ENCODE results near the gene IGFBP4.

Gene IGFBP4

DNA sequence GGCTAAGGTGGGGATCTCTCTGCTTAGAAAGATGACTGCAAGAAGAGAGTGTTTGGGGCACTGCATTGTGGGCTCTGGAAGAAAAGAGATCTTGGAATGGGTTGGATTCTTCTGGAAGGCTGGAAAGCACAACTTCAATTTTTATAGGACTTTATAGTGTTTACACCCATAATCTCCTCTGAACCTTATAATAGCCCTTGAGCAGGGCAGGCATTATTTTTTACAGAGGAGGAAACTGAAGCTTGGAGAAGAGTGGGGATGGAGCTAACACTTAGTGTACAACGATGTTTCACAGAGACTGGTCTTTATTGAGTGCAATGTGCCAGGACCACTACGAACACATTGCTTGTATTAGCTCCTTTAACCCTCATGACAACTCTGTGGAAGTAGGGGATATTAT is 47.7 kb downstream of the IGFBP4 start:
- TF ChIP-seq, protein P1, sequence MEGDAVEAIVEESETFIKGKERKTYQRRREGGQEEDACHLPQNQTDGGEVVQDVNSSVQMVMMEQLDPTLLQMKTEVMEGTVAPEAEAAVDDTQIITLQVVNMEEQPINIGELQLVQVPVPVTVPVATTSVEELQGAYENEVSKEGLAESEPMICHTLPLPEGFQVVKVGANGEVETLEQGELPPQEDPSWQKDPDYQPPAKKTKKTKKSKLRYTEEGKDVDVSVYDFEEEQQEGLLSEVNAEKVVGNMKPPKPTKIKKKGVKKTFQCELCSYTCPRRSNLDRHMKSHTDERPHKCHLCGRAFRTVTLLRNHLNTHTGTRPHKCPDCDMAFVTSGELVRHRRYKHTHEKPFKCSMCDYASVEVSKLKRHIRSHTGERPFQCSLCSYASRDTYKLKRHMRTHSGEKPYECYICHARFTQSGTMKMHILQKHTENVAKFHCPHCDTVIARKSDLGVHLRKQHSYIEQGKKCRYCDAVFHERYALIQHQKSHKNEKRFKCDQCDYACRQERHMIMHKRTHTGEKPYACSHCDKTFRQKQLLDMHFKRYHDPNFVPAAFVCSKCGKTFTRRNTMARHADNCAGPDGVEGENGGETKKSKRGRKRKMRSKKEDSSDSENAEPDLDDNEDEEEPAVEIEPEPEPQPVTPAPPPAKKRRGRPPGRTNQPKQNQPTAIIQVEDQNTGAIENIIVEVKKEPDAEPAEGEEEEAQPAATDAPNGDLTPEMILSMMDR (IDR thresholded peaks at IDR 0.05), result no peak
- no peak for TF ChIP-seq ZFX (IDR thresholded peaks at IDR 0.05; ENCODE audit: borderline replicate concordance)
- no peak overlapping the region for H3K27ac ChIP-seq

DNA sequence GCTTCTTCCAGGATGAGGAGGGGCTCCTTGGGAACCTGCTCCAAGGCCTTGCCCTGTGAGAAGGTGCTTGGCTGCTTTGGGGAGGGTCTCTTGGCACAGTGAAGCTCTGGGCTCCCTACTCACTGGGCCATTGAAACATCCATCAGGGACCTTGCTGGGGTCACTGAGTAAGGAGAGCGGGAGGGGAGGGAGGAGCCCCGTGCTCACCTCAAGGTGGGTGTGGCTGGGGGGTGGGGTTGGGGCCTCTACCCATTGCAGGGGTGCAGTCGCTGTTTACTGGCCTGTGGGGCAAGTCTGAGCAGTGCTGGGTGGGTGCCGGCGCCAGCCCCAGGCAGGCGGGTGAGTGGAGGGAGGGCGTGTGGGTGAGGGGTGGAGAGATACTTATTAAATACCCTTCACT is 48.2 kb downstream of the IGFBP4 start:
- TF ChIP-seq, protein P1 (IDR thresholded peaks at IDR 0.05), result no peak
- no peak for TF ChIP-seq ZFX (IDR thresholded peaks at IDR 0.05; ENCODE audit: borderline replicate concordance)
- no peak overlapping the region for H3K27ac ChIP-seq

DNA sequence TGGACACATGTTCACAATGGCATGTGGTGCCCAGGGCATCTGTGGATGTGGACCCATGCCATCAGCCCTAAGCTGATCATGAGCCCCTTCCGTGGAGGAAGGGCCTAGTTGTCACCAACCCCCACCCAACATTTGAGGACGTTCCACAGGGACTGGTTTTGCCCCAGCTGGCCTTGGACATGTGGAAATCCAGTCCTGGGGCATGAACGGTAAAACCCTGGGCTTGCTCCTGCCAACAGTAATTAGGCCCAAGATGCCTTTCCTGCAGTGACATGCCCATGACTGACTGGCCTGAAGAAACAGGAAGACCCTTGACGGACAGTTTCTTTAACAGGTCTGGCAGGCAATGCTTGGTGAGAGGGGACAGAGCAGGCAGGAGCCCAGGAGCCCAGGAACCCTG is 50.4 kb downstream of the IGFBP4 start:
- no peak for TF ChIP-seq ZFX (IDR thresholded peaks at IDR 0.05; ENCODE audit: borderline replicate concordance)
- TF ChIP-seq, protein P1 (IDR thresholded peaks at IDR 0.05), result no peak
- no peak overlapping the region for H3K27ac ChIP-seq

DNA sequence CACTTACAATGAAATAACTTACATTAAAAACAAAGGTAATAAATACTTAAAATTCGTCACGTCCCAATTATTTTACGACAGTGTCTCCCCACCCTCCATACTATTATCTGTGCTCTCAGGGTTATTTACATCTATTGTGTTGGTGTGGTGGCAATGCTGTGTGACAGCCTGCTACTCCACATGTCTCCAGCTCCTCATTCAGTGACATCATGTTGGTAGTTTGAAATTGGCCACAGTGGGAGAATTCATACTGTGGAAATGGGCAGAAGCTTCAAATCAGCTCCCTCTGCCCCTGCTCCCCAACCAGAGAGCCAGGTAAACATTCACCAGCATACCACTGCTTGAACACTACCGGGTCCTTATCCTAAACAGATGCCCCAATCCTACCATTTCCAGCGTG is 51.9 kb downstream of the IGFBP4 start:
- H3K27ac ChIP-seq, result no peak overlapping the region
- TF ChIP-seq ZFX (IDR thresholded peaks at IDR 0.05; ENCODE audit: borderline replicate concordance), result no peak
- TF ChIP-seq, protein P1 (IDR thresholded peaks at IDR 0.05), result no peak

DNA sequence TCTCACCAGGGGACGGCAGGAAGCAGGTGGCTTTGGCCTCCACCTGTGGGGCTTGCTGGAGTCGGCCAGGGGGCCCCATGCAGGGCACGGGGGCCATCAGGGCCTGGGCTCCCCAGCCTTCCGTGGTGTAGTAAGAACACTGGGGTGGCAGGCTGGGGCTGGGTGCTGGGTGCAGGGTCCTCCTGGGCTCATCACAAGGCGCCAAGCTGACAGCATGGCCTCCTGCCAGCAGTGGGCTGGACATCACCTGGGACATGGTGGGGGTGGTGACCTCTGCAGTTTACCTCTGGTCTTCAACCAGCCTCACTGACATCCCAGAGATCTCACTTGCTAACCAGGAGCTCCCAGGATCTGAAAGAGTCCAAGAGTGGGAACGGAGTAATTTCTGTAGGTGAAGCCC is 52.9 kb downstream of the IGFBP4 start:
- TF ChIP-seq, protein P1 (IDR thresholded peaks at IDR 0.05), result no peak
- TF ChIP-seq ZFX (IDR thresholded peaks at IDR 0.05; ENCODE audit: borderline replicate concordance), result no peak
- no peak overlapping the region for H3K27ac ChIP-seq

DNA sequence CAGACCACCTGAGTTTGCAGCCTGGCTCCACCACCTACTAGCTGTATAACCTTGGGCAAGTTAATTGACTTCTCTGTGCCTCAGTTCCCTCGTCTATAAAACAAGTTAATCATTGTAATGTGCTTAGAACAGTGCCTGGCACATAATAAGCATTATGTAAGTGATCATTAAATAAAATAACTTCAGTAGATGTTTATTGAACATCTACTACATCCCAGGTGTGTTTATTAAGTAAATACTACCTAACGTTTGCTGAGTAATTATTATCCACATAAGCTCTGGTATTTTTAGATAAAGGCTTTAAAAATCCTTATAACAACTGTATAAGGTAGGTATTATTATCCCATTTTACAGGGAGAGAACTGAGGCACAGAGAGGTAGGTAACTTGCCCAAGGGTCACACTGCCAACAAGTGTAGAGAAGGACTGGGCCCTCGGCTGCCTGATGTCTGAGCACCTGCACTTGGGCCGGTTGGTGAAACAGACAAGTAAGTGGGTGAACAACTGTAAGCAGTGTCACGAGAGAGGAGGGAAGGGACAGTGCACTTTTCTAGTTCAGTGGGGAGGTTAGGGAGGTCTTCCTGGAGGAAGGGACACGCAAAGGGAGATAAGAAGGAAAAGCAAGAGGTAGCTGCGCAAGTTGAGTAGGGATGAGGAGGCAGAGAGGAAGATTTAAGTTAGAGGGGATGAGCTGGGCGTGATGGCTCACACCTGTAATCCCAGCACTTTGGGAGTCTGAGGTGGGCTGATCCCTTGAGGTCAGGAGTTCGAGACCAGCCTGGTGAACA is 53.6 kb downstream of the IGFBP4 start:
- H3K27ac ChIP-seq, result no peak overlapping the region

DNA sequence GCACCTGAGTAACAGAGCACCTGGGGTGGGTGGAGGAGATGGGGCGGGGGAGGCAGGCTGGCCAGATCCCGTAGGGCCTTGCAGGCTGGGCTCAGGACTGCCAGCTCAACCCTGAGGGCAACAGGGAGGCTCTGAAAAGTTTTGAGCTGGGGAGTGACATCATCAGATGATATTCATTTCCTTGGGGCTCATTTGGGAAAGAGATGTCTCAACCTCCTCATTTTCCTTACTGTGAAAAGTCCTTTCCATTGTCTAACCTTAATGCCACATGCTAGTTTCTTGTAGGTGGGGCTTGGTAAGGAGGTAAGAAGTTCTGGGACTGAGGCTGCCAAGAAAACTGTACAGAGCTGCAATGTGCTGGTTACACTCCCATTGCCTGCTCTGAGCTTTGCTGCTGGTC is 54.4 kb downstream of the IGFBP4 start:
- H3K27ac ChIP-seq, result peak overlapping the region; percentile 76; the same call in 1 of the 2 replicates
- TF ChIP-seq, protein P1 (IDR thresholded peaks at IDR 0.05), result no peak
- no peak for TF ChIP-seq ZFX (IDR thresholded peaks at IDR 0.05; ENCODE audit: borderline replicate concordance)

More for the DNA sequence above, 53.6 kb downstream of the IGFBP4 start:
- TF ChIP-seq ZFX (IDR thresholded peaks at IDR 0.05; ENCODE audit: borderline replicate concordance), result no peak
- TF ChIP-seq, protein P1 (IDR thresholded peaks at IDR 0.05), result no peak
